Osteocyte (in vitro differentiated cells): ENCODE data around the gene ASB16. TPM values are rescaled to one million over a fixed set of nuclear protein-coding genes. Genes with fewer than 3 reads are reported as not detected.
"Not testable (repeated sequence)": the region's sequence is repeated elsewhere in the genome, so short reads cannot be mapped to it uniquely, and the experiment has no call there.

Experiments used
- DNase-seq: peaks from one replicate; pipeline ENCODE4 v3.0.0; 2021; ENCODE audit warnings: mixed read lengths; ENCODE audit not compliant: unreplicated experiment; ENCODE audit errors: extremely low spot score
- H3K27ac Mint-ChIP-seq: one replicate; pipeline ENCODE4 v1.8.0; 2021; ENCODE audit warnings: mild to moderate bottlenecking, mixed read lengths; ENCODE audit not compliant: unreplicated experiment
- H3K27me3 Mint-ChIP-seq: one replicate; pipeline ENCODE4 v1.8.0; 2021; ENCODE audit warnings: mixed read lengths; ENCODE audit not compliant: unreplicated experiment
- H3K36me3 Mint-ChIP-seq: one replicate; pipeline ENCODE4 v1.8.0; 2021; ENCODE audit warnings: mixed read lengths; ENCODE audit not compliant: unreplicated experiment
- H3K4me1 Mint-ChIP-seq: one replicate; pipeline ENCODE4 v1.8.0; 2021; ENCODE audit warnings: mixed read lengths; ENCODE audit not compliant: unreplicated experiment
- H3K4me3 Mint-ChIP-seq: one replicate; pipeline ENCODE4 v1.8.0; 2021; ENCODE audit warnings: mild to moderate bottlenecking, moderate library complexity, mixed read lengths; ENCODE audit not compliant: unreplicated experiment
- H3K9me3 Mint-ChIP-seq: one replicate; pipeline ENCODE4 v1.8.0; 2021; ENCODE audit warnings: mixed read lengths; ENCODE audit not compliant: unreplicated experiment
- CTCF ChIP-seq: fragments of 200-600 bp; sonication (generic); IDR thresholded peaks from 2 replicates; pipeline ENCODE4 v1.5.0; 2021; ENCODE audit warnings: antibody characterized with exemption, mild to moderate bottlenecking, moderate library complexity
- total RNA-seq: library from RNA; stranded (reverse); gene quantifications from 2 replicates; pipeline ENCODE4 v1.2.1, GENCODE V29; 2021

Gene ASB16
- total RNA-seq, 1 donor from 2014 or later = not detected

GRCh38 chr17:44144966-44145739, 25.4 kb upstream of the ASB16 start:
- H3K27ac Mint-ChIP-seq = no peak overlapping the region
- H3K9me3 Mint-ChIP-seq = no peaks in the 10 kb centered on the region
- no peak overlapping the region for H3K4me3 Mint-ChIP-seq
- no peaks in the 10 kb centered on the region for H3K27me3 Mint-ChIP-seq
- TF ChIP-seq CTCF = no peak
- DNase-seq = no peak
- H3K36me3 Mint-ChIP-seq = peaks cover 2% of the 10 kb centered on the region
- peaks cover 6% of the 10 kb centered on the region for H3K4me1 Mint-ChIP-seq

DNA sequence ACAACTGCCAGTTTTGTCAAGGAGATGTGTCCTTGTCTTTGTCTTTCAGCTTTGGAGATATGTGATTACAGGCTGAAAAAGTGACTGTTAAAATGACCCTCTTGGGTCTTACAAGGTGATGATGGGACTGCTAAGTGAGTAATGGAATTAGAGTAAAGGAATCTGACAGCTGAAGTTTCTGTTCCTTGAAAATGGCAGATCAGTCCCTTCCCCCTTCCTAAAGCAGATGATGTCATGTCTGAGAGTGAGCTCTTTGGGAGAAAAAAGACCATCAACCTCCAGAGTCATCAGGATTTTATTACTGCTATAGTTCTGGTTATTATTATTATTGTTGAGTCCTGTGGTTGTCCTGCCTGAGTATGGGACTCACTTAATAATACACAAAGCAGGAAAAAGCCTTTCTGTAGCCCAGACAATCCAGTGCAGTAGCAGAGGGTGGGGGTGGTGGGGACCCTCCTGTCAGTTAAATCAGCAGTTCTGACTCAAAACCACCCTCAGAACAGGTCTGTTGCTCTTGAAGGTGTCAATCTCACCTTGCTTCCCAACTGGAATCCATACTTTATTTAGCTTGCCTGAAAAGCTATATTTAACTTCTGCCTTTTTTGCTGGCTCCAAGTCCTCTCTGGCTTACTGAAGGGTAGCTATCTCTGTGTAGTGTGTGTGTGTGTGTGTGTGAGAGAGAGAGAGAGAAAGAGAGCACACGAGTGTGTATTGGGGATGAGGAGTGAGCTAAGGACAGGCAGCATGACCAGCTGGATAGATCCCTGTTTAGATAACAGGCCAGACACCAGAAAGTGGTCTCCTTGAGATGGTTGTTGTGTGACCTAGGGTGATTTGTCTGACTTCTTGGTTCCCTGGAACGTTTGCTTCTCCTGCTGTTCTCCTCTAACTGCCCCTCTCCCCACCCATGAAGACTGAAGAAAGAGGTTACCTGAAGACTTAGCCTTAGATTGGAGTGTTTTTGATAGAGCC, 23.8 kb upstream of the ASB16 start:
- Mint-ChIP-seq H3K9me3 (no peaks in the 10 kb centered on the region), H3K4me1 (peaks cover 6% of the 10 kb centered on the region), H3K27me3 (no peaks in the 10 kb centered on the region), H3K27ac (no peak overlapping the region), H3K36me3 (peaks cover 2% of the 10 kb centered on the region), H3K4me3 (no peak overlapping the region)
- TF ChIP-seq CTCF = no peak
- no peak for DNase-seq

DNA sequence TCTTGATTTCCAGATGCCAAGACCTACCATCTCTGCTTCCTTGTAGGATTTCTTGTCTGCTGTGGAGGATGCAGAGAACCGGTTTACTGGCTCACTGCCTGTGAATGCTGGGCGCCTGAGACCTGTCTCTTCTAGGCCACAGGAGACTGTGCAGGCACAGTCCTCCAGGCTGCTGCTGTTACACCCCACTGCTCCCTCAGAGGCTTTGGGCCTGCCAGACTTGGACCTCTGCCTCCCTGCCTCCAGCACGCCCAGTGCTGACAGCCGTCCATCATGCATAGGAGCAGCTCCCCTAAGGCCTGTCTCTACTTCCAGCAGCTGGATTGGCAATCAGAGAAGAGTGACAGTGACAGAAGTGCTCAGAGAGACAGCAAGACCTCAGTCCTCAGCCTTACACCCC, 22.7 kb upstream of the ASB16 start:
- Mint-ChIP-seq H3K4me3 (no peak overlapping the region), H3K27ac (no peak overlapping the region), H3K4me1 (no peaks in the 10 kb centered on the region)

GRCh38 chr17:44149066-44149465, 21.4 kb upstream of the ASB16 start:
- DNase-seq, H3K36me3 Mint-ChIP-seq, H3K27ac Mint-ChIP-seq, H3K4me3 Mint-ChIP-seq, H3K27me3 Mint-ChIP-seq, H3K4me1 Mint-ChIP-seq, H3K9me3 Mint-ChIP-seq: not testable (repeated sequence)

More for the DNA sequence above, 22.7 kb upstream of the ASB16 start:
- no peak for DNase-seq
- Mint-ChIP-seq H3K9me3 (no peaks in the 10 kb centered on the region), H3K27me3 (no peaks in the 10 kb centered on the region), H3K36me3 (peaks cover 2% of the 10 kb centered on the region)
- TF ChIP-seq CTCF = no peak

DNA sequence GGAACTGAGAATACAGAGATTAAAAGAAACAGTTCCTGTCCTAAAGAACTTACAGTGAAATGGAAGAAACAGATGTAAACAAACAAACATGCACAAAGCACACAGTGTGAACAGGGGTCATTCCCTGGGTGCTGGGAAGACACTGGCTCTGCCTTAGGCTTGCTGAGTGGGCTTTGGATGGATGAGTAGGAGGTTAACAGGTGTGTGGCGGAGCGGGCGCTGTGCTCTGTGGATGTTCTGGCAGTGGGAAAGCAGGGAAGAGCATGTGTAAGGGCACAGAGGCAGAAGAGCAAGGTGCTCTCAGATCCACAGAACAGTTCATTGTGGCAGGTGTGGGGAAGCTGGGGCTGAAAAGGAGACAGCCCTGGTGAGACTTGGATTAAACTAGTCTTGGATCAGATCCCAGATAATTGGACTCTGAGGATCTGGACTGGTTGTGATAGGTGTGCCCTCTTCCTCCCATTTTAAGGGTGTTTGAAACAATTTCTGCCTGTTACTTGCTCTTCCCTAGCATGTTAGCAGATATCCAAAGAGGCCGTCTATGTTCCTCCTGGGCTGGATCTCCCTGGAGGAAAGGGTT, 20.7 kb upstream of the ASB16 start:
- Mint-ChIP-seq H3K36me3 (peaks cover 2% of the 10 kb centered on the region), H3K27me3 (no peaks in the 10 kb centered on the region), H3K27ac (no peak overlapping the region), H3K4me3 (no peak overlapping the region), H3K4me1 (no peaks in the 10 kb centered on the region), H3K9me3 (no peaks in the 10 kb centered on the region)
- no peak for DNase-seq
- TF ChIP-seq CTCF = no peak
